Measurements from ENCODE around the gene HECW1.

DNA sequence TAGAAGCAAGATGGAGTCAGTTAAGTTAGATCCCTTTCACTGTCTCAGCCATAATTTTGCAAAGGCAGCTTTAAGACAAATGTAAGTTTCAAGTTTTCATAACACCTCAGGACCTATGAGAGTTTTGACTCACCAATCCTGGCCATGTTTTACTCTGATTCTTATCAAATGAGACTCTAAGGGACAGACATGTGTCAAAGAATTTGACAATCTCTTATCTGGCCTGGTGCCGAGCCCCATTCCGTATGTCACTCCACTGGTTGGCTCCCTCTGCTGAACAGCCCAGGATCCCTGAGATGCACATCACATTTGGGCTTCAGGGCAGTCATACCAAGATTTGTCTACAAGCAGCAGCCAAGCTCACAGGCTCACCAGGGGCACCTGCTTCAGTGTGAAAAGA, 282.9 kb downstream of the HECW1 start:
- TF ChIP-seq, protein P1, sequence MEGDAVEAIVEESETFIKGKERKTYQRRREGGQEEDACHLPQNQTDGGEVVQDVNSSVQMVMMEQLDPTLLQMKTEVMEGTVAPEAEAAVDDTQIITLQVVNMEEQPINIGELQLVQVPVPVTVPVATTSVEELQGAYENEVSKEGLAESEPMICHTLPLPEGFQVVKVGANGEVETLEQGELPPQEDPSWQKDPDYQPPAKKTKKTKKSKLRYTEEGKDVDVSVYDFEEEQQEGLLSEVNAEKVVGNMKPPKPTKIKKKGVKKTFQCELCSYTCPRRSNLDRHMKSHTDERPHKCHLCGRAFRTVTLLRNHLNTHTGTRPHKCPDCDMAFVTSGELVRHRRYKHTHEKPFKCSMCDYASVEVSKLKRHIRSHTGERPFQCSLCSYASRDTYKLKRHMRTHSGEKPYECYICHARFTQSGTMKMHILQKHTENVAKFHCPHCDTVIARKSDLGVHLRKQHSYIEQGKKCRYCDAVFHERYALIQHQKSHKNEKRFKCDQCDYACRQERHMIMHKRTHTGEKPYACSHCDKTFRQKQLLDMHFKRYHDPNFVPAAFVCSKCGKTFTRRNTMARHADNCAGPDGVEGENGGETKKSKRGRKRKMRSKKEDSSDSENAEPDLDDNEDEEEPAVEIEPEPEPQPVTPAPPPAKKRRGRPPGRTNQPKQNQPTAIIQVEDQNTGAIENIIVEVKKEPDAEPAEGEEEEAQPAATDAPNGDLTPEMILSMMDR (conservative IDR thresholded peaks at IDR 0.05; ENCODE audit: low read length) = no peak
- no peak for TF ChIP-seq EZH2phosphoT487 (IDR thresholded peaks at IDR 0.05; ENCODE audit: borderline replicate concordance)
